ENCODE results near the gene PKNOX2. TPM values are rescaled to one million over a fixed set of nuclear protein-coding genes. Genes with fewer than 3 reads are reported as not detected.

The PKNOX2 gene
- total and polyA plus RNA-seq, 2 of the 4 experiments (the other 2 are of a cell fraction), result 0.72 to 2.3 TPM

DNA sequence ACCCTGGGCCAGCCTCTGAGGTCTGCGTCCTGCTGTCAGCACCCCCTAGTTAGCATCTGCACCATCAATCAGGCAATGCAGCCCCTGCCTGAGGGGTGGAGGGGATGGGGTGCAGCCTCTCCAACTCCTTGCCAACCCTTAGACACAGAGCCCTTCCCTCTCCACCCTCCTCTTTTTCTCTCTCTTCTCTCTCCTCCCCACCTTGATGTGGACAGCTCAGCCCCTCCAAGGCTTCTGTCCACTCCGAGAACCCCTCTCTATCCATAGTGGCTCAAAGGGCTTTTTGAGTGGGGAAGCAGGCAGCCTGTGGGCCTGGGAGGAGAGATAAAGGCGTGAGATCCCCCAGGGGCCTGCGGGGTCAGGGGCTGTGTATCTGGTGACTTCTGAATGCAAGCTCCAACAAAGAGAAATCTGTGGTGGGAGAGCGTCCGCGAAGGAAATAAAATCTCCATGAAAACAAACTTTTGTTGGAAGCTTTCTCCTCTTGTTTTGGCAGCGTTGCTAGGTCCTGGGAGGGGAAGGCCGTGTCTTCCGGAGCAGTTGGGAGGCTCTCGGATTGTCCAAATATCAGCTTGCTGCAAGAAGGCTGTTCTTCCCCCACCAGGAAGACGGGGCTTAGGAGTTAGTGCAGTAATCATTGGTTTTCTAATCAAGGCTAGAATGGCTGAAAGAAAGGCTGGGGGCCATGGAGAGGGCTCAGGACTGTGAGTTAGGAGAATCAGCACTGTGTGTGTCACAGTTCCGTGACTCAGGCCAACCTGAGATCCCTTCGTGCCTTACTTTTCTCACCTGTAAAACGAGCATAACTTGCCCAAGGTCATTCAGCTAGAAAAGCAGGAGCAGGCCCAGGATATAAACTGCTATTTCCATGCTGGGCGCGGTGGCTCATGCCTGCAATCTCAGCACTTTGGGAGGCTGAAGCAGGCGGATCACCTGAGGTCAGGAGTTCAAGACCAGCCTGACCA, 50.3 kb downstream of the PKNOX2 start (continued):
- no peak for TF ChIP-seq MXI1 (IDR thresholded peaks at IDR 0.05; ENCODE audit: borderline replicate concordance, low read depth, low read length)
- no peak for TF ChIP-seq MAFK (IDR thresholded peaks at IDR 0.05; ENCODE audit: low read depth, low read length)

- no peak overlapping the region for H3K4me2 ChIP-seq (ENCODE audit: low read depth, low read length)
- no peak overlapping the region for H4K8ac ChIP-seq (ENCODE audit: low read depth in 2 of 2, low read length in 2 of 2)
- H4K91ac ChIP-seq (ENCODE audit: insufficient read depth, low read depth, low read length), result no peak overlapping the region
- H2AFZ ChIP-seq (replicated peaks; ENCODE audit: low read length, poor library complexity), result no peak overlapping the region
- H3K27me3 ChIP-seq (ENCODE audit: control insufficient read depth, insufficient read depth, low read length), result peaks cover 16% of the 10 kb centered on the region; the same call in 1 of the 2 replicates
- no peak overlapping the region for H3K4ac ChIP-seq (ENCODE audit: low read depth, low read length)
- no peak overlapping the region for H2BK5ac ChIP-seq (ENCODE audit: low read depth, low read length, poor library complexity, severe bottlenecking)
- DNase-seq (no peak), ATAC-seq (ENCODE audit: low read depth) (no peak)
- H3K9ac ChIP-seq (ENCODE audit: low read depth, low read length), result no peak overlapping the region
- H3K9me1 ChIP-seq (ENCODE audit: insufficient read depth, low read length), result no peaks in the 10 kb centered on the region
- no peak overlapping the region for H2BK20ac ChIP-seq (ENCODE audit: low read depth, low read length)
- H2BK15ac ChIP-seq (ENCODE audit: low read depth, low read length), result no peak overlapping the region
- peaks cover 1% of the 10 kb centered on the region; the same call in 1 of the 2 replicates for H3K4me1 ChIP-seq (ENCODE audit: control insufficient read depth, insufficient read depth, low read length)
- ChIA-PET POLR2A (ENCODE audit: unreplicated experiment) (no interaction called here), CTCF (no interaction called here)
- H3K4me3 ChIP-seq (ENCODE audit: insufficient read depth, low read depth, low read length), result no peak overlapping the region
- H2BK120ac ChIP-seq (ENCODE audit: low read depth, low read length), result no peak overlapping the region
- H3K14ac ChIP-seq (replicated peaks; ENCODE audit: low read depth, low read length), result no peak overlapping the region
- no peak overlapping the region for H3K27ac ChIP-seq (ENCODE audit: insufficient read depth, low read length)
- no peak overlapping the region for H2AK9ac ChIP-seq (replicated peaks; ENCODE audit: low read depth, low read length, poor library complexity)
- no TSS peak for BruUV-seq (replicated peaks)
- H3K23ac ChIP-seq (ENCODE audit: low read depth, low read length), result no peak overlapping the region
- intact Hi-C loops (cut with micrococcal nuclease), result loop anchor here (5.0 kb wide), 1 partner anchor 34 kb away; no protein-coding TSS in a partner anchor
- H3K18ac ChIP-seq (ENCODE audit: low read depth, low read length), result no peak overlapping the region
- no peaks in the 10 kb centered on the region; the same call in 1 of the 2 replicates for H4K20me1 ChIP-seq (ENCODE audit: insufficient read depth, low read length)
- 80% methylated on average over 1 of the region's 6 CpGs; no CpG with 5 or more reads in 1 of the 2 experiments for WGBS, 2 experiments (ENCODE audit: extremely low coverage in 2 of 2, insufficient read length in 1 of 2)
- H2AK5ac ChIP-seq (ENCODE audit: low read depth, low read length), result no peak overlapping the region
- no peaks in the 10 kb centered on the region for H3K36me3 ChIP-seq (ENCODE audit: control insufficient read depth, insufficient read depth, low read length)
- no peak overlapping the region for H3K56ac ChIP-seq (ENCODE audit: extremely low read depth, insufficient read depth, low read length)
- H4K5ac ChIP-seq (ENCODE audit: low read depth, low read length), result no peak overlapping the region
- in situ Hi-C loops (cut with MboI; ENCODE audit: low sequenced_read_pairs), result no loop called here
- H3K9me3 ChIP-seq (ENCODE audit: control insufficient read depth, insufficient read depth, low read length), result no peaks in the 10 kb centered on the region
- H3K79me1 ChIP-seq (ENCODE audit: low read depth in 1 of 2, low read length in 2 of 2), result no peaks in the 10 kb centered on the region
- dilution Hi-C loops (cut with HindIII; ENCODE audit: low sequenced_read_pairs, unreplicated experiment), result no loop called here
- no peak for TF ChIP-seq CEBPB (IDR thresholded peaks at IDR 0.05; ENCODE audit: low read depth, low read length)
- no peak for TF ChIP-seq SMC3 (IDR thresholded peaks at IDR 0.05; ENCODE audit: low read depth, low read length)
- no peak for TF ChIP-seq MAFK (IDR thresholded peaks at IDR 0.05; ENCODE audit: low read depth, low read length)
- TF ChIP-seq MXI1 (IDR thresholded peaks at IDR 0.05; ENCODE audit: borderline replicate concordance, low read depth, low read length), result no peak
- no peak for TF ChIP-seq CHD1 (IDR thresholded peaks at IDR 0.05; ENCODE audit: low read depth, low read length)
- TF ChIP-seq, protein P1, sequence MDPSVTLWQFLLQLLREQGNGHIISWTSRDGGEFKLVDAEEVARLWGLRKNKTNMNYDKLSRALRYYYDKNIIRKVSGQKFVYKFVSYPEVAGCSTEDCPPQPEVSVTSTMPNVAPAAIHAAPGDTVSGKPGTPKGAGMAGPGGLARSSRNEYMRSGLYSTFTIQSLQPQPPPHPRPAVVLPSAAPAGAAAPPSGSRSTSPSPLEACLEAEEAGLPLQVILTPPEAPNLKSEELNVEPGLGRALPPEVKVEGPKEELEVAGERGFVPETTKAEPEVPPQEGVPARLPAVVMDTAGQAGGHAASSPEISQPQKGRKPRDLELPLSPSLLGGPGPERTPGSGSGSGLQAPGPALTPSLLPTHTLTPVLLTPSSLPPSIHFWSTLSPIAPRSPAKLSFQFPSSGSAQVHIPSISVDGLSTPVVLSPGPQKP (IDR thresholded peaks at IDR 0.05; ENCODE audit: borderline replicate concordance, low read depth, low read length), result no peak
- no peak for TF ChIP-seq RFX5 (IDR thresholded peaks at IDR 0.05; ENCODE audit: low read depth, low read length)
- no peak for TF ChIP-seq POLR2A (IDR thresholded peaks at IDR 0.05; ENCODE audit: low read depth, low read length)
- no peak for TF ChIP-seq MAZ (IDR thresholded peaks at IDR 0.05; ENCODE audit: borderline replicate concordance, low read depth, low read length)
- TF ChIP-seq CTCF (conservative IDR thresholded peaks at IDR 0.05; ENCODE audit: low read depth, low read length), result no peak
- TF ChIP-seq NFE2L2 (IDR thresholded peaks at IDR 0.05; ENCODE audit: low read depth, low read length), result no peak
- no peak for TF ChIP-seq FOS (IDR thresholded peaks at IDR 0.05; ENCODE audit: low read depth, low read length)
- TF ChIP-seq RAD21 (IDR thresholded peaks at IDR 0.05; ENCODE audit: low read length), result no peak
- no peak for TF ChIP-seq BHLHE40 (IDR thresholded peaks at IDR 0.05; ENCODE audit: low read depth, low read length)
These were observed 51.4 kb downstream of the PKNOX2 start for GRCh38 chr11:125215976-125216375.

Data from IMR-90 (cell line).